Activated CD4-positive, alpha-beta T cell treated with anti-CD3 and anti-CD28 coated beads for 4 hours (primary cell): Measurements from ENCODE around the gene LNP1.
"Not testable (repeated sequence)": the region's sequence is repeated elsewhere in the genome, so short reads cannot be mapped to it uniquely, and the experiment has no call there.

Experiments
- DNase-seq, 2 donors: peaks; one replicate each; pipeline ENCODE4 v3.0.0-alpha.2; 2020

LNP1 gene

DNA sequence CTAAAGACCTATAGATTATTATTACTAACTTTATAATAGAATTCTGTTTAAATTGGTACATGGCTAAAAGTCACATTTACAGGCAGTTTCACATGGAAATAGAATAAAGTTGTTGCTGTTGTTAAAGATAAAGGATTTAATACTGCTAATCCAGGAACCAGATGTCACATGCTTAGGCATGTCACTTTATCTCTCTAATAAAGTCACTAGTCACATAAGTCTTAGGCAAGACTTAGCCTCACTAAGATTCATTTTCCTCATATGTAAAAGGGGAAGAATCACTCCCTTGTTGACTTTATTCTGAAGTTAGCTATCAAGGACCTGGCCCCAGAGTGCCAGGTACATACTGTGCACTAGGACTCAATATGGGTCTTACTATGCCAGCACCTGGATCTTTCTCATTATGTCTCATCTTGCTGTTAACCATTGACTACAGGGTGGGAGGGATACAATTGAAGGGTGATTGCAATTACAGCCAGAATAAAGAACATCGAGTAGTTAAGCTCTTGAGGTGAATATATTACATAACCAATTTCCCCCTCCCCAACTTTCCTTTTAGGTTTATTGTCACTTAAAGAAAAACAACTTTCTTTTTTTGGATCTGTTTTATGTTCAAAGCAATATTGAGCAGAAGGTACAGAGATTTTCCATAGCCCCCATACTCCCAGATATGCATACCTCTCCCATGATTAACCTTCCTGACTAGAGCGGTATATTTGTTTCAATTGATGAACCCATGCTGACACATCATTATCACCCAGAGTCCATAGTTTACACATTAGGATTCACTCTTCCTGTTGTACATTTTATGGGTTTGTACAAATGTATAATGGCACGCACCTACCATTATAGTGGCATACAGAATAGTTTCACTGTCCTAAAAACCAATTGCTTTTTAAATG, 36.6 kb downstream of the LNP1 start:
- DNase-seq = no peak

DNA sequence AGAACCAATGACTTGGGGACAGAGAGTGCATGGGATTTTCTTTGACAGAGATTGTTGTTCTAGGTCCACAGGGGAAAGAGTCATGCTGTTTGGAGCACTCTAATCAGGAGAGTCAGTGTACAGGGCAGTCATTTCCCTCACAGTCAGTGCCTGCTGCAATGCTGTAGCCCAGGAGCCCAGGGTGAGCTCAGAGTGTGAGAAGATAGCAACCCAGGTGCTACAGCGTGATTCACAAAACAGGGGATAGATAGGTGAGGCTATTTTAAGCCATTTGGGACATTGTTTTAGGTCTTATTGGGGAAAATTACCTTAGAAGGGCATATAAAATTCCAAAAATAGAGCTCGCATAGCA, 37.3 kb downstream of the LNP1 start:
- DNase-seq = no peak

DNA sequence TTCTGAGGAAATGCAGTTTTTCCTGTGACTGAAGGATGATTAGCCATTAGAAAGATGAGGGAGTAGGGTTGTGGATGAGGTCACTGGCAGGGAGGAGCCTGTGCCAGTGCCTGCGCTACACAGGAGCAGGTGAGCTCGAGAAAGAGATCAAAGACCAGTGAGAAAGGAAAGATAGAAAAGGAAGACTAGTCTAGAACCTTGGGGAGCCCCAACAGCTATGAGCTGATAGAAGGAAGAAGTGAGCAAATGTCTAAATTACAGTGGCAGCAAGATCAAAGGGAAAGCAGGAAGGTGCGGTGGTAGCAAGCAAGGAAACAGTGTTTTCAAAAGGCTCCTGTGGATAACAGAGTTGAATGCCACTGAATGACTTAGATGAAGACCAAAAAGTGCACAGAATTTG, 39.6 kb downstream of the LNP1 start:
- DNase-seq = no peak

DNA sequence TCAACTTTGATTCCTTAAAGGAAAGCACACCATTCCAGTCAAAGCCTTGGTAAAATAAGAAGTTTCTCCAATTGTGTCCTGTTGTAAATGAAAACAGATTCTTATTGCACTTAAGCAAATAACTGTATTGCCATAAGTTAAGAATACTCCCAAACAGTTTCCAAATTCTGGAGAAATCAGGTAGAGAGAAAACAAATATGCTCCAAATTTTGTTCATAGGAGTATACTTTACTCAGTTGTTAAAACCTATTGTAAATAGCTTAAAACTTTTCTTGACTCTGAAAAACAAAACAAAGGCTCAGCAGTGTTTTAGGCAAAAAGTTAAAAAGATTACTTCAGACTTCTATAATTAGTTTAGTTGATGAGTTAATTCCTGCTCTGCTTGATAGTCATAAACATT, 42.4 kb downstream of the LNP1 start:
- no peak for DNase-seq

DNA sequence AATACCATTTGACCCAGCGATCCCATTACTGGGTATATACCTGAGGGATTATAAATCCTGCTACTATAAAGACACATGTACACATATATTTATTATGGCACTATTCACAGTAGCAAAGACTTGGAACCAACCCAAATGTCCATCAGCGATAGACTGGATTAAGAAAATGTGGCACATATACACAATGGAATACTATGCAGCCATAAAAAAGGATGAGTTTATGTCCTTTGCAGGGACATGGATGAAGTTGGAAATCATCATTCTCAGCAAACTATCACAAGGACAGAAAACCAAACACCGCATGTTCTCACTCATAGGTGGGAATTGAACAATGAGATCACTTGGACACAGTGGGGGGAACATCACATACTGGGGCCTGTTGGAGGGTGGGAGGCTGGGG, 45.7 kb downstream of the LNP1 start:
- DNase-seq = not testable (repeated sequence)

DNA sequence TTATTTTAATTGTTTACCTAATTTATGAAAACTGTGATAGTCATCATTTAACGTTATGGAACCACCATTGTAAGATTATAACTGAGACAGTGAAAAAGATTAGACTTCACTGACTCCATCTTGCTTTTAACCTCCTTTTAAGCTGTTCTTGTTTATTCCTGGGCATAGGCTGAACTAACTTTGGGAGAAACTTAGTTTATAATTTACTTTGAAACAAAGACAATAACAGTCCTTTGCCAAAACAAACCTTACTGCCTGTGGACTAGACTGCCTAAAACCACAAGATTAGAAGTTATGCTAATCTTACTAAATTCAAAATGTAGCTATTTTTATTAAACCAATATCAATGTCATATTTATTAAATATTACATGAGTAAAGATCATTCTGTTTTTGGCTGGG, 46.7 kb downstream of the LNP1 start:
- no peak for DNase-seq

DNA sequence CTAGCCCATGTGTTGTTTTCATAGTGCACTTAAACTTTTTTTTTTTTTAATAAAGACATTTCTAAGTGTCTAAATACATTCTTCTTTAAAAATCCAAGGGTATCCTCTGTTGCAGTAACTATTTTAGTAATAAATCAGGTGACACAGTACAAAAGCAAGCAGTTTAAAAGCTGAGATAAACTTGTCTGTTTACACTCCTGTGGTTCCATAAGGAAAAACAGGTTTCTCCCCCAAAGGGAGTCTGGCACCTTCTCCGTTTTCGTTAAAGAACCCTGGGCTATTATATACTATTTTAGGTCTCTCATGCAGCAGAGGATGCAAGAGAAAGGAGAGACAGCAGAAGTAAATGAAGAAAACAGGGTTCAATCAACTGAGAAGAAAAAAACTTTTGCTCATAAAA, 47.9 kb downstream of the LNP1 start:
- no peak for DNase-seq

DNA sequence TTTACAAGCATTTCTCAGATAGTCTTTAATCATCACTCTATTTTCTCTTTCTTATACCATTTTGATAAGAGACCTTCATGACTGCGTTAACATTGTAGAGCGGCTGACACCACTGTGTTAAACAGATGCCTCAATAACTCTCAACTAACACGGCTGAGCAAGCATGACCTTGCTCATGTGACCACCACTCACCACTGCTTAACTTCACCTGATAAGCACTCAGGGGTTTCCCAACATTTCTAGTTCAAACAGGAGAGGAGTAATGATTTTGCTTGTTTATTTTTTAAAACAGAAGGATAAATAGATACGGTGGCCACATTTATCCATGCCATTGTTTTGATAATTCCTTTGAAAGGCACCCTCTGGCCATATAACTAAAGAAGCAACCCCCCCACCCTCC, 53.3 kb downstream of the LNP1 start:
- no peak for DNase-seq

DNA sequence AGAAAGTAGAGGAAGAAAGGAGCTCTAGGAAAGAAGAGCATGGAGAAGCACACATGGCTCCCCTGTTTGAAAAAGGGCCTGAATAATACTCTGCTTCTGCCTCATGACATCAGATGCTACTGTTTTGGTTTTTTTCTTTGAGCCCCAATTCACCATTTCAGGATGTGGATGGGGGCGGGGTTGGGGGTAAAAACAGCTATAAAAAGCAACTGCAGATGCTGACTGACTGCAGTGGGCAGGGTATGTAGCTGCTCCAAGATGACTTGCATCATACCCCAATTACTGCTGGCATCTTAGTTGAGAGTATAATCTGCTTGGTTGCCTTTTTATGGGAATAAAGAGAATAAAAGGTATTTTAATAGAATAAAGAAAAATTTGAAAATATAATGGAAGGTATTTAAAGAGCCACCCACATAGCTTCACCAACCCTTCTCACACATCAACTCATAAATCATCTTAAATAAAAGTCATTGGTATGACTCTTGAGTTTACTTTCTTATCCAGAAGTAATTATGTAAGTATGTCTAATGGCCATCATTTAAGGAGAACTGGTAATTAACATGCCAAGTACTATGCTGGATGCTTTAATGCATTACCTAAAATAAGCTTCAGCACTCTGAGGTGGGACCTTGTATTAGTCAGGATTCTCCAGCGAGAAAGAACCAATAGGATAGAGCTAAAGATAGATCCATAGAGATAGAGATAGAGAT, 54.7 kb downstream of the LNP1 start:
- DNase-seq = no peak

DNA sequence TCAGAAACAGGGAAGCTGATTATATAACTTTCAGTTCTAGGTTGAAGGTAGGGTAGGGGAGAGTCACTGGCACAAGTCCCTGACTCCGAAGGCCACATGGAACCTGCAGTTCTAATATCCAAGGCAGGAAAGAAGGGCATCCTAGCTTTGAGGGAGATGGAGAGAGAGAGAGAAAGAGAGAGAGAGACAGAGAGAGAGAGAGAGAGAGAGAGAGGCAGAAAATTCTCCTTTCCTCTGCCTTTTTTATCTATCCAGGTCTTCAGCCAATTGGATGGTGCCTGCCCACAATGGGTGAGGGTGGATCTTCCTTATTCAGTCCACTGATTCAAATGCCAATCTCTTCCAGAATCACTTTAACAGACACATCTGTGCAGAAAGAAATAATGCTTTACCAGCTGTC, 55.4 kb downstream of the LNP1 start:
- DNase-seq = no peak

DNA sequence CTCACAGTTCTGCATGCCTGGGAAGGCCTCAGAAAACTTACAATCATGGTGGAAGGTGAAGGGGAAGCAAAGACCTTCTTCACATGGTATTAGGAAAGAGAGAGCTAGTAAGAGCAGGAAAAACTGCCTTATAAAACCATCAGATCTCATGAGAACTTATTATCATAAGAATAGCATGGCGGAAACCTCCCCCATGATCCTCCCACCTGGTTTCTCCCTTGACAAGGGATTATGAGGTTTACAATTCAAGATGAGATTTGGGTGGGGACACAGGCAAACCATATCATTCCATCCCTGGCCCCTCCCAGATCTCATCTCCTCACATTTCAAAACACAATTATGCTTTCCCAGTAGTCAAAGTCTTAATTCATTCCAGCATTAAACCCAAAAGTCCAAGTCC, 56.5 kb downstream of the LNP1 start:
- DNase-seq = no peak

DNA sequence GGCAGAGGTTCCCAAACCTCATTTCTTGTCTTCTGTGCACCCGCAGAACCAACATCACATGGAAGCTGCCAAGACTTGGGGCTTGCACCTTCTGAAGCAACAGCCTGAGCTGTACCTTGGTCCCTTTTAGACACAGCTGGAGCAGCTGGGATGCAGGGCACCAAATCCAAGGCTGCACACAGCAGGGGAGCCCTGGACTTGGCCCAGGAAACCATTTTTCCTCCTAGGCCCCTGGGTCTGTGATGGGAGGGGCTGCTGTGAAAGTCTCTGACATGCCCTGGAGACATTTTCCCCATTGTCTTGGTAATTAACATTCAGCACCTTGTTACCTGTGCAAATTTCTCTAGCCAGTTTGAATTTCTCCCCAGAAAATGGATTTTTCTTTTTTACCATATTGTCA, 57.5 kb downstream of the LNP1 start:
- DNase-seq = no peak

DNA sequence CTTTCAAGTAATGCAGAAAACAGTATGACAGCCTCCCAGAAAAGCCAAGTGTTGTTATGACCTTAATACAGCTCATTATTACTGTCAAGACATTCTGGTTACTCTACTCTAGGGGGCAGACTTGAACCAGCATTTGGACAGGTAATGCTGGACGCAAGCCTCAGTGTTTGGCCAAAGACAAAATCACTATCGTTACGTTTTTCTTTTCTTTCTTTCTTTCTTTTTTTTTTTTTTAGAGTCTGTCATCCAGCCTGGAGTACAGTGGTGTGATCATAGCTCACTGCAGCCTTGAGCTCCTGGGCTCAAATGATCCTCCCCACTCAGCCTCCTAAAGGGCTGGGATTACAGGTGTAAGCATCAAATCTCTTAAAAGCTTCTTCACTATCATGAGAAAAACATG, 61.7 kb downstream of the LNP1 start:
- DNase-seq = no peak

DNA sequence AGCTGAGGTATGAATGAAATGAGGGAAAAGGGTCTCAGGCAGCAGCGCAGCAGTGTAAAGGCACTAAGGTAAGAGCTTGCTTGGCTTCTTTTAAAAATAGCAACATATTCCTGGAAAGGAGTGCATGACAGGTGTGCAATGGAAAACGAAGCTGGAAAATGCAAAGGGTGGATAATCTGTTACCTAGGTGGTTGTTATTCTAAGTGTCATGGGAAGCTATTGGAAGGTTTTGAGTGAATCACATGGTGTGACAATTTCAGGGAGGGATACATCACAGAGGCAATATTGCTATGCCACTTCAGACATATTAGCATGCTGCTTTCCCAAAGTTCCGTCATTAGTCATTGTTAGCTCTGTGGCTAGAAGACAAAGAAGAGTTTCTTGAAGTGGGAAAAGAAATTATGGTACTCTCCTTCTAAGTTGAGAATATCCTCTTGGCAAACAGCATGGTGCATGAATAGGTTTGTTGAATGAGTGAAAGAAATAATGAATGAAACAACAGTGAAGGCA, 62.4 kb downstream of the LNP1 start:
- DNase-seq = no peak

DNA sequence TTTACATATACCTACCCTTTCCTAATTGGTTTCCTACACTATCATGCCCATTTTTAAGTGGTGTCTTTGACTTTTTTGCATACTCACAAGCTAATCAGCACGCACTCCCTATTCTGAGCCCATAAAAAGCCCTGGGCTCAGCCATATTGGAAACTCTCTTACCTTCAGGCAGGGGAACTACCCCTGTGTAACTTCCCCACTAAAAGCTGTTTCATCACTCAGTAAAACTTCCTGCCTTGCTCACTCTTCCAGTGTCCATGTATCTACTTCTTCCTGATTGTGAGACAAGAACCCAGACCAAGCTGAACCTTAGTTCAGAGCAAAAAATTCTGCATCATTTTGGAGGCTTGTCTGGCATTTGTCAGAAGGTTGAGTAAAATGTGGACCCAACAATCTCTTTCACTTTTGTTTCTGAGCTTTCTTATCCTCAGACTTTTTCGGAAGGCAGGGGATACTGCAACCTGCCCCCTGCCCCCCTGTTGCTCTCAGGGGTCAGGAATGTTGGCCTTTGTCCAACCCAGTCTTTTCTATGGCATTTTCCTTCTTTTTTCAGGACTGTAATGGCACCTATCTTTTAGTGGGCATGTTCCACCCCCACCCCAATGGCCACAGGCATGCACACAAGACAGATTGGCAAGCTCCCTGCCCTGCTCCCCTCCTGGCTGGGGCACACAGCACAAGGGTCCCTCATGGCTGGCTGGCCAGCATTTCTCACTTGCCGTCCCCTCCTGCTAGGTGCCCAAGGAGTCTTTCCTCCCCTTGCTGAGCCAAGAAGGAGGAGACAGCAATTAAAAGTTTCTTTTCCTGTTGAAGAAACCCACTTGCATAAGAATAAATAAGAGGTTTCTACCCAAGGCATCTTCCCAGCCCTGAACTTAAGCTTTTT, 64.8 kb downstream of the LNP1 start:
- no peak for DNase-seq

DNA sequence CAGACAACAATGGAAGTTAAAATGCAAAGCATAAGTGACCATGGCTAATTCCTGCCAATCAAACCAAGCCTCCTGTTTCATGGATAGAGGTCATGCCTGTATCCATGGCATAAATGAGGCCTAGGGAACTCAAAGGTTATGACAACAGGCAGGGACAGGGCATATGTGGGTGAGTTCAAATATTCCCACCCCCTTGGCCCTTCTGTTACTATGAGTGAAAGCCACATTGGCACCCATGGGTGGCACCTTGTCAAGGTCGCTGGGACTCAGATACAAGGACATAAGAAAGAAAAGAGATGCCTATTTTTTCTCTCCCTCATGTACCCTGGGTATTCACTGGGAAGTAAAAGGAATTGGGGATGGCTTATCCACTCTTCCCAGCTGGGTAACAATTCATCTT, 65.8 kb downstream of the LNP1 start:
- no peak for DNase-seq

DNA sequence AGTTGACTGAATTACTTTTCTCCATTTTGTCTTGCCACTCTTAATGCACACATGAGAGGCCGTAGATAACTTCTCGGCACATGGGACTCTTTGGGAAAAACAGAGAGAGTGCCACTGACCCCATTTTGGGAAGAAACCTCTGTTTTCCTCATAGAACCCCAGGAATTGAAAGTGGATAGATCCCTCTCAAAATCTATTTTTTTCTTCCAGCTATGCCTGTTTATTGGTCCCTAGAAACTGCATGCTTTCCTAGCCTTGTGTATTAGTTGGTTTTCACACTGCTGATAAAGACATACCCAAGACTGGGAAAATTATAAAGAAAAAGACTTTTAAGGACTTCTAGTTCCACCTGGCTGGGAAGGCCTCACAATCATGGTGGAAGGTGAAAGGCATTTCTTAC, 67.3 kb downstream of the LNP1 start:
- DNase-seq = no peak

DNA sequence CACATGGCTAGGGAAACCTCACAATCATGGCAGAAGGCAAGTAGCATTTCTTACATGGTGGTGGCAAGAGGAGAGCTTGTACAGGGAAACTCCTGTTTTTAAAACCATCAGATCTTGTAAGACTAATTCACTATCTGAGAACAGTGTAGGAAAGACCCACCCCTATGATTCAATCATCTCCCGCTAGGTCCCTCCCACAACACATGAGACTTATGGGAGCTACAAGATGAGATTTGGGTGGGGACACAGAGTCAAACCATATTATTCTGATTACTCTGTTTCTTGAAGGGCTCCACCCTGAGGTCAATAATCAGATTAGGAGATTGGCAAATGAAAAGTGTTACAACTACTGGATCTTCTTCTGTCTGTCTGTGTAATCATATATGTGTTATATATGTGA, 69.6 kb downstream of the LNP1 start:
- DNase-seq = no peak

DNA sequence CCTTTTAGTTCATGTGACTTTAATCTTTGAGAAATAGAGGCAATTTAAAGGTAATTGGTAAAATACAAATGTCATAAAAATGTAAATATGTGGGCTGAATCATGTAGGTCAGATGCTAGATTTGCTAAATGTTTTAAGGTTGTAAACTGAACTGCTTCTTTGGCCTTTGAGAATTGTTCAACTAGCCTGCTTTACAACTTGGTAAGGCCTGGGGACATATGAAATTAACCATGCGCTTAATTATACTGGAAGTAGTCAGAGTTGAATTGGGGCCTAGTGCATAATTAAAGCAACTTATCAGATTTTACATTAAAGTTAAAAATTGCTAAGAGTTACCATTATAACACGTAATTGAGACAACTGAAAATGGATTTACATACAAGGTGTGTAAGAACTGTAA, 70.1 kb downstream of the LNP1 start:
- no peak for DNase-seq

DNA sequence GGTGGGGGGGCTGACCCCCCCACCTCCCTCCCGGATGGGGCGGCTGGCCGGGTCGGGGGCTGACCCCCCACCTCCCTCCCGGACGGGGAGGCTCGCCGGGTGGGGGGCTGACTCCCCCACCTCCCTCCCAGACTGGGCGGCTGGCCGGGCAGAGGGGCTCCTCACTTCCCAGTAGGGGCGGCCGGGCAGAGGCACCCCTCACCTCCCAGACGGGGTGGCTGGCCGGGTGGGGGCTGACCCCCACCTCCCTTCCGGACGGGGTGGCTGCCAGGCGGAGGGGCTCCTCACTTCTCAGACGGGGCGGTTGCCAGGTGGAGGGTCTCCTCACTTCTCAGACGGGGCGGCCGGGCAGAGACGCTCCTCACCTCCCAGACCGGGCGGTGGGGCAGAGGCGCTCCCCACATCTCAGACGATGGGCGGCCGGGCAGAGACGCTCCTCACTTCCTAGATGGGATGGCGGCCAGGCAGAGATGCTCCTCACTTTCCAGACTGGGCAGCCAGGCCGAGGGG, 76.6 kb downstream of the LNP1 start:
- DNase-seq = not testable (repeated sequence)

DNA sequence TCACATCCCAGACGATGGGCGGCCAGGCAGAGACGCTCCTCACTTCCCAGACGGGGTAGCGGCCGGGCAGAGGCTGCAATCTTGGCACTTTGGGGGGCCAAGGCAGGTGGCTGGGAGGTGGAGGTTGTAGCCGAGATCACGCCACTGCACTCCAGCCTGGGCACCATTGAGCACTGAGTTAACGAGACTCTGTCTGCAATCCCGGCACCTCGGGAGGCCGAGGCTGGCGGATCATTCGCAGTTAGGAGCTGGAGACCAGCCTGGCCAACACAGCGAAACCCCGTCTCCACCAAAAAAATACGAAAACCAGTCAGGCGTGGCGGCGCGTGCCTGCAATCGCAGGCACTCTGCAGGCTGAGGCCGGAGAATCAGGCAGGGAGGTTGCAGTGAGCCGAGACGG, 77.2 kb downstream of the LNP1 start:
- not testable (repeated sequence) for DNase-seq

DNA sequence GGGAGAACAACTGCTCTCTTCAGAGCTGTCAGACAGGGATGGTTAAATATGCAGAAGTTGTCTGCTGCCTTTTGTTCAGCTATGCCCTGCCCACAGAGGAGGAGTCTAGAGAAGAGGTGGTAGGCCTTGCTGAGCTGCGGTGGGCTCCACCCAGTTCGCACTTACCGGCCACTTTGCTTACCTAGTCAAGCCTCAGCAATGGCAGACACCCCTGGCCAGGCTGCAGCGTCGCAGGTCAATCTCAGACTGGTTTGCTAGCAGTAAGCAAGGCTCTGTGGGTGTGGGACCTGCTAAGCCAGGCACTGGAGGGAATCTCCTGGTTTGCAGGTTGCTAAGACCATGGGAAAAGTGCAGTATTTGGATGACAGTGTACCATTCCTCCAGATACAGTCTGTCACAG, 78.7 kb downstream of the LNP1 start:
- no peak for DNase-seq

DNA sequence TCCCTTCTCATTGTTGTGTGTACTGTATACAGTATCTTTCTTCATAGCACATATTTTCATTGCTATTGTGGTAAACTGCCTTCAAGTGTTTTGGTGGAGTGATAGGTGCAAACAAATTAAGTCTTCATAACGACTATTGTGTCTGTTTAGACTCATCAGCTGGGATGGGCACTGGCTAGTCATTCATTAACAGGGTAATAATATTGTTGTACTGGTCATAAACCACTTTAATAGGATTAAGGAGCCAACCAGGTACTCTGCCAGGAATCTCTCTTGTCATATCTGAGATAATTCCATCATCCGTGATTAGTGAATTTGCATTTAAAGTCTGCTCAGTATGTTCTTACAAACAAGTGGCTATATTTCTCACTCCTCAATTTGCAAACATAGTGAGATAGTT, 80.8 kb downstream of the LNP1 start:
- no peak for DNase-seq
